CD4-positive, alpha-beta T cell (primary cell): ENCODE measurements around the gene AHDC1. TPM values are rescaled to one million over a fixed set of nuclear protein-coding genes. Genes with fewer than 3 reads are reported as not detected.

ENCODE experiments used
- ATAC-seq: fragments of 200-7000 bp; cut with Tn5 transposase; one replicate; pipeline ENCODE4 v1.10.0; 2022; ENCODE audit warnings: mild to moderate bottlenecking; ENCODE audit not compliant: poor library complexity
- CTCF ChIA-PET: fragments of 350-600 bp; sonication (Branson Sonifier 250); formaldehyde crosslinking; loops from one replicate; lab custom pipeline; 2021; ENCODE audit warnings: antibody characterized with exemption, inconsistent platforms; lab: Charles Lee
- POLR2A ChIA-PET: fragments of 350-600 bp; sonication (Branson Sonifier 250); formaldehyde crosslinking; loops from one replicate; lab custom pipeline; 2021; ENCODE audit warnings: antibody characterized with exemption, inconsistent platforms; lab: Charles Lee
- DNase-seq, 14 experiments: peaks; one replicate each; pipeline ENCODE4 v3.0.0-alpha.2; 2013 to 2020; ENCODE audit warnings: mixed read lengths in 2 of 14
- H3K27ac ChIP-seq, 2 donors: one replicate each; pipeline versions ENCODE4 v1.5.1 to v1.7.0; 2013; ENCODE audit warnings: low read length in 2 of 2, low read depth in 1 of 2, mild to moderate bottlenecking in 1 of 2
- H3K27me3 ChIP-seq, 2 experiments: 1 replicate in 1 of 2; 2 replicates in 1 of 2; pipeline versions ENCODE4 v1.6.1 to v1.7.0; 2013; ENCODE audit warnings: low read length in 2 of 2, control low read depth in 1 of 2, mild to moderate bottlenecking in 1 of 2, moderate library complexity in 1 of 2; ENCODE audit not compliant: insufficient read depth in 2 of 2, control insufficient read depth in 1 of 2
- H3K36me3 ChIP-seq: one replicate; pipeline ENCODE4 v1.6.1; 2013; ENCODE audit warnings: low read length, control low read depth; ENCODE audit not compliant: insufficient read depth
- H3K4me1 ChIP-seq: one replicate; pipeline ENCODE4 v1.6.1; 2013; ENCODE audit warnings: low read length, control low read depth; ENCODE audit not compliant: insufficient read depth
- H3K4me3 ChIP-seq: one replicate; pipeline ENCODE4 v1.5.1; 2013; ENCODE audit warnings: mild to moderate bottlenecking, low read length, moderate library complexity
- H3K9me3 ChIP-seq, 2 experiments: 1 replicate in 1 of 2; 2 replicates in 1 of 2; pipeline versions ENCODE4 v1.6.1 to v1.7.0; 2013; ENCODE audit warnings: low read length in 2 of 2, mild to moderate bottlenecking in 2 of 2, control low read depth in 1 of 2, moderate library complexity in 1 of 2; ENCODE audit not compliant: control insufficient read depth in 1 of 2, insufficient read depth in 1 of 2
- H3K27ac Mint-ChIP-seq: one replicate; pipeline ENCODE4 v1.8.0; 2020; ENCODE audit warnings: mixed read lengths
- H3K27me3 Mint-ChIP-seq: one replicate; pipeline ENCODE4 v1.8.0; 2021; ENCODE audit warnings: mixed read lengths
- H3K36me3 Mint-ChIP-seq: one replicate; pipeline ENCODE4 v1.8.0; 2021; ENCODE audit warnings: low read depth, mixed read lengths
- H3K4me1 Mint-ChIP-seq: one replicate; pipeline ENCODE4 v1.8.0; 2021; ENCODE audit warnings: low read depth, mixed read lengths
- H3K4me3 Mint-ChIP-seq: one replicate; pipeline ENCODE4 v1.8.0; 2020; ENCODE audit warnings: mild to moderate bottlenecking, mixed read lengths
- H3K9me3 Mint-ChIP-seq: one replicate; pipeline ENCODE4 v1.8.0; 2020; ENCODE audit warnings: mixed read lengths
- CTCF ChIP-seq: fragments of 200-600 bp; IDR thresholded peaks from one replicate; pipeline ENCODE4 v1.8.0; 2022; ENCODE audit warnings: antibody characterized with exemption, mild to moderate bottlenecking
- intact Hi-C, 2 experiments: fragments of 100-400 bp; cut with DNase I in 1 of 2; cut with micrococcal nuclease in 1 of 2; formaldehyde crosslinking; loops; one replicate each; pipeline versions ENCODE4 v1.15.1 to v1.9.0; 2023 to 2025; cut with DNase I, micrococcal nuclease
- total RNA-seq, 174 experiments: library from RNA in 2 of 174; stranded (reverse) in 2 of 174; gene quantifications; one replicate each; pipeline ENCODE4 v1.2.3 and lab custom pipeline; 2021 to 2026

The AHDC1 gene
- total RNA-seq, 2 experiments from 2014 or later: 20.8 to 22.9 TPM

- H3K36me3 Mint-ChIP-seq: no peaks in the 10 kb centered on the region
- no peak for DNase-seq
- H3K9me3 ChIP-seq: no peaks in the 10 kb centered on the region
- no peaks in the 10 kb centered on the region for H3K4me1 Mint-ChIP-seq
- no peak for ATAC-seq
- intact Hi-C loops: no loop called here
- no peaks in the 10 kb centered on the region for H3K9me3 Mint-ChIP-seq
- no peak overlapping the region for H3K4me3 ChIP-seq
- H3K27ac Mint-ChIP-seq: no peak overlapping the region
- ChIA-PET POLR2A (interaction anchor here (0.7 kb wide), 1 partner anchor 9 kb away, joined by 5 read pairs; the partner anchor contains the start of gene WASF2), CTCF (interaction anchor here (1.2 kb wide), 1 partner anchor 74 kb away, joined by 3 read pairs; no protein-coding TSS in a partner anchor)
- no peaks in the 10 kb centered on the region for H3K27me3 ChIP-seq
- no peaks in the 10 kb centered on the region for H3K27me3 Mint-ChIP-seq
- no peaks in the 10 kb centered on the region for H3K36me3 ChIP-seq
- H3K4me1 ChIP-seq: no peaks in the 10 kb centered on the region
- no peak overlapping the region for H3K27ac ChIP-seq
- no peak overlapping the region for H3K4me3 Mint-ChIP-seq
- no peak for TF ChIP-seq CTCF
These were observed 104.8 kb downstream of the AHDC1 start for GRCh38 chr1:27499142-27499541.

GRCh38 chr1:27496604-27497155 lies 107.3 kb downstream of the AHDC1 start:
- no peaks in the 10 kb centered on the region for H3K36me3 ChIP-seq
- DNase-seq (no peak), ATAC-seq (no peak)
- H3K4me3 Mint-ChIP-seq: no peak overlapping the region
- H3K9me3 Mint-ChIP-seq: no peaks in the 10 kb centered on the region
- no peaks in the 10 kb centered on the region for H3K4me1 Mint-ChIP-seq
- no peaks in the 10 kb centered on the region for H3K4me1 ChIP-seq
- H3K27me3 Mint-ChIP-seq: no peaks in the 10 kb centered on the region
- no peak overlapping the region for H3K27ac ChIP-seq
- no peak for TF ChIP-seq CTCF
- intact Hi-C loops: no loop called here
- CTCF ChIA-PET: interaction anchor here (0.7 kb wide), 1 partner anchor 26 kb away, joined by 3 read pairs; no protein-coding TSS in a partner anchor
- POLR2A ChIA-PET: no interaction called here
- no peaks in the 10 kb centered on the region for H3K27me3 ChIP-seq
- H3K36me3 Mint-ChIP-seq: no peaks in the 10 kb centered on the region
- H3K4me3 ChIP-seq: no peak overlapping the region
- no peaks in the 10 kb centered on the region for H3K9me3 ChIP-seq
- H3K27ac Mint-ChIP-seq: no peak overlapping the region

GRCh38 chr1:27492796-27493195 lies 111.1 kb downstream of the AHDC1 start:
- Mint-ChIP-seq H3K4me3 (no peak overlapping the region), H3K36me3 (peaks cover 25% of the 10 kb centered on the region), H3K27ac (no peak overlapping the region), H3K4me1 (peaks cover 27% of the 10 kb centered on the region), H3K27me3 (no peaks in the 10 kb centered on the region), H3K9me3 (no peaks in the 10 kb centered on the region)
- ATAC-seq (no peak), DNase-seq (no peak)
- no peak overlapping the region for H3K27ac ChIP-seq
- TF ChIP-seq CTCF: no peak
- H3K4me3 ChIP-seq: no peak overlapping the region
- H3K27me3 ChIP-seq: no peaks in the 10 kb centered on the region
- CTCF ChIA-PET: interaction anchor here (1.4 kb wide), 1 partner anchor 97 kb away, joined by 7 read pairs; no protein-coding TSS in a partner anchor
- no peaks in the 10 kb centered on the region for H3K36me3 ChIP-seq
- peaks cover 23% of the 10 kb centered on the region for H3K4me1 ChIP-seq
- no peaks in the 10 kb centered on the region for H3K9me3 ChIP-seq
- POLR2A ChIA-PET: no interaction called here
- intact Hi-C loops: loop anchor here in 1 of 2 experiments (5.0 kb wide), 3 partner anchors 35 to 75 kb away; no protein-coding TSS in a partner anchor
